ENCODE data around the gene DAG1.

DAG1 gene

GRCh38 chr3:49512781-49513355 is 42.8 kb downstream of the DAG1 start:
- DNase-seq (ENCODE audit: extremely low read depth in 1 of 2, low read depth in 1 of 2) = no peak

GRCh38 chr3:49513494-49514124 is 43.5 kb downstream of the DAG1 start:
- no peak for DNase-seq (ENCODE audit: extremely low read depth in 1 of 2, low read depth in 1 of 2)

- DNase-seq (ENCODE audit: extremely low read depth in 1 of 2, low read depth in 1 of 2) = no peak
These were observed 47.9 kb downstream of the DAG1 start for GRCh38 chr3:49518016-49518415.

- no peak for DNase-seq (ENCODE audit: extremely low read depth in 1 of 2, low read depth in 1 of 2)
These were observed 48.4 kb downstream of the DAG1 start for GRCh38 chr3:49518441-49518840.

GRCh38 chr3:49519296-49519695 is 49.2 kb downstream of the DAG1 start:
- DNase-seq (ENCODE audit: extremely low read depth in 1 of 2, low read depth in 1 of 2) = no peak

- no peak for DNase-seq (ENCODE audit: extremely low read depth in 1 of 2, low read depth in 1 of 2)
These were observed 49.9 kb downstream of the DAG1 start for GRCh38 chr3:49519916-49520385.

GRCh38 chr3:49523756-49524747 is 54.0 kb downstream of the DAG1 start:
- no peak for DNase-seq (ENCODE audit: extremely low read depth in 1 of 2, low read depth in 1 of 2)

- no peak for DNase-seq (ENCODE audit: extremely low read depth in 1 of 2, low read depth in 1 of 2)
These were observed 59.5 kb downstream of the DAG1 start for GRCh38 chr3:49529567-49529966.

GRCh38 chr3:49530231-49530630 is 60.2 kb downstream of the DAG1 start:
- no peak for DNase-seq (ENCODE audit: extremely low read depth in 1 of 2, low read depth in 1 of 2)

GRCh38 chr3:49530701-49531100 is 60.6 kb downstream of the DAG1 start:
- DNase-seq (ENCODE audit: extremely low read depth in 1 of 2, low read depth in 1 of 2) = no peak

GRCh38 chr3:49531218-49531617 is 61.2 kb downstream of the DAG1 start:
- no peak for DNase-seq (ENCODE audit: extremely low read depth in 1 of 2, low read depth in 1 of 2)

- DNase-seq (ENCODE audit: extremely low read depth in 1 of 2, low read depth in 1 of 2) = no peak
These were observed 61.6 kb downstream of the DAG1 start for GRCh38 chr3:49531715-49532114.

GRCh38 chr3:49533031-49533430 is 63.0 kb downstream of the DAG1 start:
- no peak for DNase-seq (ENCODE audit: extremely low read depth in 1 of 2, low read depth in 1 of 2)

- DNase-seq (ENCODE audit: extremely low read depth in 1 of 2, low read depth in 1 of 2) = no peak
These were observed 63.9 kb downstream of the DAG1 start for GRCh38 chr3:49533786-49534519.

GRCh38 chr3:49534581-49535441 is 64.7 kb downstream of the DAG1 start:
- no peak for DNase-seq (ENCODE audit: extremely low read depth in 1 of 2, low read depth in 1 of 2)

- no peak for DNase-seq (ENCODE audit: extremely low read depth in 1 of 2, low read depth in 1 of 2)
These were observed 66.2 kb downstream of the DAG1 start for GRCh38 chr3:49535971-49536874.

- no peak for DNase-seq (ENCODE audit: extremely low read depth in 1 of 2, low read depth in 1 of 2)
These were observed 66.9 kb downstream of the DAG1 start for GRCh38 chr3:49536875-49537533.
